IMR-90 (cell line): Measurements from ENCODE around the gene ZDHHC3. TPM values are rescaled to one million over a fixed set of nuclear protein-coding genes. Genes with fewer than 3 reads are reported as not detected.

Experiments
- ATAC-seq: fragments of 200-7000 bp; cut with Tn5 transposase; 2 replicates; pipeline ENCODE4 v1.9.1; 2020; ENCODE audit warnings: low read depth, mild to moderate bottlenecking, moderate library complexity
- BruUV-seq: library from RNA; stranded (reverse); fragments of 400-500 nt; replicated peaks from 2 replicates; lab custom pipeline; 2021; lab: Mats Ljungman, UMichigan
- CTCF ChIA-PET: fragments of 300-600 bp; formaldehyde crosslinking; extraction: SDS; loops from one replicate; lab custom pipeline; 2021; ENCODE audit warnings: antibody characterized with exemption; lab: Yijun Ruan, JAX
- POLR2A ChIA-PET: fragments of 300-600 bp; sonication (Branson Sonifier 250); formaldehyde crosslinking; loops from one replicate; lab custom pipeline; 2022; ENCODE audit warnings: antibody characterized with exemption; ENCODE audit not compliant: unreplicated experiment; lab: Charles Lee
- DNase-seq: peaks from one replicate; pipeline ENCODE4 v3.0.0; 2013
- H2AFZ ChIP-seq: replicated peaks from 2 replicates; pipeline ENCODE3; 2013; ENCODE audit warnings: low read length, mild to moderate bottlenecking; ENCODE audit not compliant: poor library complexity
- H2AK5ac ChIP-seq: 2 replicates; pipeline ENCODE4 v1.6.1; 2013; ENCODE audit warnings: low read depth, low read length, inconsistent platforms
- H2AK9ac ChIP-seq: replicated peaks from 2 replicates; pipeline ENCODE3; 2013; ENCODE audit warnings: mild to moderate bottlenecking, low read depth, low read length, moderate library complexity; ENCODE audit not compliant: poor library complexity
- H2BK120ac ChIP-seq: 2 replicates; pipeline ENCODE4 v1.6.1; 2013; ENCODE audit warnings: low read depth, low read length, inconsistent platforms
- H2BK15ac ChIP-seq: 3 replicates; pipeline ENCODE4 v1.6.1; 2013; ENCODE audit warnings: low read depth, low read length, inconsistent platforms
- H2BK20ac ChIP-seq: 2 replicates; pipeline ENCODE4 v1.6.1; 2013; ENCODE audit warnings: low read depth, mild to moderate bottlenecking, inconsistent platforms, low read length, moderate library complexity
- H2BK5ac ChIP-seq: 2 replicates; pipeline ENCODE4 v1.6.1; 2013; ENCODE audit warnings: mild to moderate bottlenecking, low read depth, low read length, inconsistent platforms; ENCODE audit not compliant: poor library complexity, severe bottlenecking
- H3K14ac ChIP-seq: replicated peaks from 2 replicates; pipeline ENCODE4 v1.6.1; 2013; ENCODE audit warnings: low read depth, low read length, inconsistent platforms
- H3K18ac ChIP-seq: 2 replicates; pipeline ENCODE4 v1.6.1; 2013; ENCODE audit warnings: low read depth, low read length, control low read depth
- H3K23ac ChIP-seq: 2 replicates; pipeline ENCODE4 v1.6.1; 2013; ENCODE audit warnings: low read depth, low read length, inconsistent platforms
- H3K27ac ChIP-seq: 2 replicates; pipeline ENCODE4 v1.5.1; 2013; ENCODE audit warnings: mild to moderate bottlenecking, control low read depth, low read length; ENCODE audit not compliant: insufficient read depth
- H3K27me3 ChIP-seq: 2 replicates; pipeline ENCODE4 v1.6.1; 2013; ENCODE audit warnings: low read length; ENCODE audit not compliant: control insufficient read depth, insufficient read depth
- H3K36me3 ChIP-seq: 2 replicates; pipeline ENCODE4 v1.6.1; 2013; ENCODE audit warnings: low read length, mixed read lengths; ENCODE audit not compliant: control insufficient read depth, insufficient read depth
- H3K4ac ChIP-seq: 2 replicates; pipeline ENCODE4 v1.6.1; 2013; ENCODE audit warnings: low read depth, low read length, inconsistent platforms
- H3K4me1 ChIP-seq: 2 replicates; pipeline ENCODE4 v1.6.1; 2013; ENCODE audit warnings: low read length, mixed read lengths; ENCODE audit not compliant: control insufficient read depth, insufficient read depth
- H3K4me2 ChIP-seq: 2 replicates; pipeline ENCODE4 v1.6.1; 2013; ENCODE audit warnings: low read depth, mild to moderate bottlenecking, control low read depth, low read length, moderate library complexity
- H3K4me3 ChIP-seq: 2 replicates; pipeline ENCODE4 v1.5.1; 2013; ENCODE audit warnings: low read depth, mild to moderate bottlenecking, control low read depth, low read length, moderate library complexity; ENCODE audit not compliant: insufficient read depth
- H3K56ac ChIP-seq: 2 replicates; pipeline ENCODE4 v1.6.1; 2013; ENCODE audit warnings: low read length, inconsistent platforms; ENCODE audit not compliant: insufficient read depth; ENCODE audit errors: extremely low read depth
- H3K79me1 ChIP-seq, 2 experiments: 2 replicates each; pipeline ENCODE4 v1.6.1; 2013; ENCODE audit warnings: low read length in 2 of 2, inconsistent platforms in 1 of 2, low read depth in 1 of 2
- H3K9ac ChIP-seq: 2 replicates; pipeline ENCODE4 v1.6.1; 2013; ENCODE audit warnings: low read depth, low read length, control low read depth
- H3K9me1 ChIP-seq: 2 replicates; pipeline ENCODE4 v1.6.1; 2013; ENCODE audit warnings: low read length, inconsistent platforms; ENCODE audit not compliant: insufficient read depth
- H3K9me3 ChIP-seq: 2 replicates; pipeline ENCODE4 v1.6.1; 2013; ENCODE audit warnings: low read length; ENCODE audit not compliant: control insufficient read depth, insufficient read depth
- H4K20me1 ChIP-seq: 2 replicates; pipeline ENCODE4 v1.6.1; 2013; ENCODE audit warnings: low read length, inconsistent platforms; ENCODE audit not compliant: insufficient read depth
- H4K5ac ChIP-seq: 2 replicates; pipeline ENCODE4 v1.6.1; 2013; ENCODE audit warnings: mild to moderate bottlenecking, low read depth, low read length, control low read depth
- H4K8ac ChIP-seq, 2 experiments: 2 replicates each; pipeline ENCODE4 v1.6.1; 2013; ENCODE audit warnings: low read depth in 2 of 2, low read length in 2 of 2, control low read depth in 1 of 2, inconsistent platforms in 1 of 2
- H4K91ac ChIP-seq: 2 replicates; pipeline ENCODE4 v1.6.1; 2013; ENCODE audit warnings: low read depth, low read length, inconsistent platforms; ENCODE audit not compliant: insufficient read depth
- CEBPB ChIP-seq: IDR thresholded peaks from 2 replicates; pipeline ENCODE4 v1.6.1; 2012; ENCODE audit warnings: low read depth, low read length, improper control_type of control experiment
- CHD1 ChIP-seq: IDR thresholded peaks from 2 replicates; pipeline ENCODE4 v1.6.1; 2012; ENCODE audit warnings: low read depth, low read length, improper control_type of control experiment
- FOS ChIP-seq: fragments of 150-350 bp; IDR thresholded peaks from 2 replicates; pipeline ENCODE4 v1.6.1; 2016; ENCODE audit warnings: low read depth, low read length
- RCOR1 ChIP-seq: IDR thresholded peaks from 2 replicates; pipeline ENCODE4 v1.6.1; 2012; ENCODE audit warnings: mild to moderate bottlenecking, low read length, improper control_type of control experiment; ENCODE audit not compliant: insufficient replicate concordance
- RFX5 ChIP-seq: IDR thresholded peaks from 2 replicates; pipeline ENCODE4 v1.8.0; 2012; ENCODE audit warnings: low read depth, mild to moderate bottlenecking, low read length, moderate library complexity
- WGBS, 2 experiments: methylation state at CpG; one replicate each; pipeline versions ENCODE4 v1.1.5 to v1.1.7; 2013; ENCODE audit warnings: missing lambda C conversion rate in 2 of 2; ENCODE audit not compliant: insufficient read length in 1 of 2; ENCODE audit errors: extremely low coverage in 2 of 2; 5-methylcytosine and 5-hydroxymethylcytosine counted together
- dilution Hi-C: fragments of 300-500 bp; cut with HindIII; formaldehyde crosslinking; loops from one replicate; pipeline ENCODE4 v1.14.3; 2018; ENCODE audit warnings: low sequenced_read_pairs; ENCODE audit not compliant: unreplicated experiment
- in situ Hi-C: fragments of 300-500 bp; cut with MboI; formaldehyde crosslinking; loops from 3 replicates; pipeline ENCODE4 v1.14.3; 2019; ENCODE audit warnings: low sequenced_read_pairs, inconsistent platforms, mixed read lengths
- intact Hi-C: fragments of 100-400 bp; cut with micrococcal nuclease; formaldehyde crosslinking; loops from 2 replicates; pipeline ENCODE4 v1.10.0; 2022
- polyA plus RNA-seq, 3 experiments: library from polyadenylated mRNA; depleted of rRNA; stranded (reverse); fragments of >200 nt; gene quantifications; 2 replicates each; pipeline ENCODE4 v1.2.3, GENCODE V29; 2012; ENCODE audit warnings: low replicate concordance in 1 of 3
- total RNA-seq: library from RNA; depleted of rRNA; stranded (reverse); fragments of >200 nt; gene quantifications from 2 replicates; pipeline ENCODE4 v1.2.3, GENCODE V29; 2012

ZDHHC3 gene
- total and polyA plus RNA-seq, 2 of the 4 experiments (the other 2 are of a cell fraction): 57.7 to 59.6 TPM

DNA sequence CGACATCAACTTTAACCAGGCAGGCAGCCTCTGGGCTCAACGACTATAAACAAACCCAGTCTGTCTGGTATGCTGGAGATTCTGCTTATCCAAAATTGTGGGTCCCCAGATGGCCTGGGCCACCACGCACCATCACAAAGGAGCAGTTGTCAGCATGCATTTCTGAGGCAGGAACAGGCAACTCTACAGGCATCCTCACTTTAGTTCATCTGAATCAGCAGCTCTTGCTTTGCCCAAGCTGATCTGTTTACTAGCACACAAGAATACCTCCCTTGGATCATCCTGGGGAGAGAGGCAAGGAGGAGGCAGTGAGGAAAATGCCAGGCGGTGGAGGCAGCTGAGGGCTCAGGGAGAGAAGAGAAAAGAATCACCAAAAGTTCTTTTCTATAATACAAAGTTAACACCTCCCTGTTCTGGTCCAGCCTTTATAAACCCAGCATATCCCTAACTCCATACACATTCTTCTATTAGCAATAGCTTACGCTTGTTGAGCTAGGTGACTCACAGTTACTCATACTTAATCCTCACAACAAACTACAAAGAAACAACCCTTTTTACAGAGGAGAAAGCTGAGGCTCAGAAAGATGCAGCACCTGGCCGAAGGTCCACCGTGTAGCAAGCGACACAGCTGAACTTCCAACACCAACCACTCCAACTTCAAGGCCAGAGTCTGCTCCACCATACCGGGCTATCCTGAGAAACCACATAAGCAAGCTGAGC lies 33.6 kb downstream of the ZDHHC3 start:
- Histone ChIP-seq H3K56ac (no peak overlapping the region), H4K20me1 (peaks cover 31% of the 10 kb centered on the region), H3K27ac (no peak overlapping the region), H3K9me1 (peaks cover 16% of the 10 kb centered on the region), H2BK15ac (no peak overlapping the region), H3K23ac (no peak overlapping the region; the same call in 1 of the 2 replicates), H3K4me2 (peak overlapping the region; percentile 32; the same call in 1 of the 2 replicates), H4K8ac (no peak overlapping the region), H3K9ac (no peak overlapping the region), H3K18ac (no peak overlapping the region), H3K4me1 (peaks cover 19% of the 10 kb centered on the region), H4K5ac (no peak overlapping the region), H3K79me1 (peaks cover 21 to 50% of the 10 kb centered on the region in 2 experiments), H2BK20ac (no peak overlapping the region), H3K14ac (0 out of 2 replicates have a peak overlapping the region, but pooled peaks have one; percentile 7), H4K91ac (no peak overlapping the region), H2AK5ac (peak overlapping the region; percentile 2; the same call in 1 of the 2 replicates), H2AFZ (peak overlapping the region; percentile 1), H2BK120ac (no peak overlapping the region), H3K4ac (peak overlapping the region; percentile 24; the same call in 1 of the 2 replicates), H3K9me3 (no peaks in the 10 kb centered on the region), H3K4me3 (no peak overlapping the region), H3K27me3 (no peaks in the 10 kb centered on the region), H3K36me3 (peaks cover 17% of the 10 kb centered on the region), H2AK9ac (no peak overlapping the region), H2BK5ac (no peak overlapping the region)
- WGBS, 2 experiments: 0% methylated on average over 1 of the region's 9 CpGs; no CpG with 5 or more reads in 1 of the 2 experiments
- dilution Hi-C loops: no loop called here
- TF ChIP-seq CEBPB: 0 out of 2 replicates have a peak, but pooled peaks have one; percentile 6
- no peak for TF ChIP-seq CHD1
- peak; percentile 100 for TF ChIP-seq RCOR1
- peak; percentile 69 for TF ChIP-seq FOS
- peak; percentile 60; the same call in 1 of the 2 replicates for TF ChIP-seq RFX5
- intact Hi-C loops: no loop called here
- ChIA-PET CTCF (no interaction called here), POLR2A (no interaction called here)
- DNase-seq: peak; percentile 79
- BruUV-seq: no TSS peak
- ATAC-seq: peak; percentile 73
- in situ Hi-C loops: no loop called here
